ENCODE results near the gene TNS3.
"Not testable (repeated sequence)": the region's sequence is repeated elsewhere in the genome, so short reads cannot be mapped to it uniquely, and the experiment has no call there.

The TNS3 gene

DNA sequence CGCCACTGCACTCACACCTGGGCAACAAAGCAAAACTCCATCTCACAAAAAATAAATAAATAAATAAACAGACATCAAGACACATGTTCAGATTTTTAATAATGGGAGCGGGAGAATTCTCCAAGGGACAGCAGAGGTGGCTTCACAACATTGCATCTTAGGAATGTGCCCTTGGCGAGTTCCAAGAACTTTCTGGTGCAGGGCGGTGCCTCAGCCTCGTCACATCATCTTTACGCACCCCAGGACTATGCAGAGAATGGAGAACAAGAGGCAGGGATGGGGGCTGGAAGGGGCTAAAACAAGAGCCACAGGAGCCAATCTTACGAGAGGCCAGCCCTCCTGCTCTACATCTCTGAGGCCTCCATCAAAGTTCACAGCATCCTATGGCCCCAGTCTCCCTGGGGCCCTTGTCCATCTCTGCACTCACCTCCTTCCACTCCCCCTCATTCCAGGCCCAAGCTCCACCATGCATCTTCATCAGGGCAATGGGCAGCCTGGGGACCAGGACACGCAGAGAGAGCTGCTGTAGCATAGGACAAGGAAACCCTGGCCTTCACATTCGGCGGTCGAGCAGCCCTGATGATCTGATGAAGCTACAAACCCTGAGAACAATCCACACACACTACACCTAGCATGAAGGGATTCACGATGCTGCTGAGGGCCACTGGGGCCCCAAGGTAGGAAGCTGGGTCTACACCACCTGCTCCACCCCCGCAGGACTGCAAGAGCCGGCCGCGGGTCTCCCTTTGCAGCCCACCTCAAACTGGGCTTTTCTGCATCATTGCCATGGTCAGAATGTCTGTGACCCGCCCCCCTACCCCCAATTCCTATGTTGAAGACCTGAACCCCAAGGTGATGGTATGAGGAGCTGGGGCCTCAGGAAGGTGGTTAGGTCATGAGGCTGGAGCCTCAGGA, 22.3 kb downstream of the TNS3 start:
- no peak for DNase-seq

DNA sequence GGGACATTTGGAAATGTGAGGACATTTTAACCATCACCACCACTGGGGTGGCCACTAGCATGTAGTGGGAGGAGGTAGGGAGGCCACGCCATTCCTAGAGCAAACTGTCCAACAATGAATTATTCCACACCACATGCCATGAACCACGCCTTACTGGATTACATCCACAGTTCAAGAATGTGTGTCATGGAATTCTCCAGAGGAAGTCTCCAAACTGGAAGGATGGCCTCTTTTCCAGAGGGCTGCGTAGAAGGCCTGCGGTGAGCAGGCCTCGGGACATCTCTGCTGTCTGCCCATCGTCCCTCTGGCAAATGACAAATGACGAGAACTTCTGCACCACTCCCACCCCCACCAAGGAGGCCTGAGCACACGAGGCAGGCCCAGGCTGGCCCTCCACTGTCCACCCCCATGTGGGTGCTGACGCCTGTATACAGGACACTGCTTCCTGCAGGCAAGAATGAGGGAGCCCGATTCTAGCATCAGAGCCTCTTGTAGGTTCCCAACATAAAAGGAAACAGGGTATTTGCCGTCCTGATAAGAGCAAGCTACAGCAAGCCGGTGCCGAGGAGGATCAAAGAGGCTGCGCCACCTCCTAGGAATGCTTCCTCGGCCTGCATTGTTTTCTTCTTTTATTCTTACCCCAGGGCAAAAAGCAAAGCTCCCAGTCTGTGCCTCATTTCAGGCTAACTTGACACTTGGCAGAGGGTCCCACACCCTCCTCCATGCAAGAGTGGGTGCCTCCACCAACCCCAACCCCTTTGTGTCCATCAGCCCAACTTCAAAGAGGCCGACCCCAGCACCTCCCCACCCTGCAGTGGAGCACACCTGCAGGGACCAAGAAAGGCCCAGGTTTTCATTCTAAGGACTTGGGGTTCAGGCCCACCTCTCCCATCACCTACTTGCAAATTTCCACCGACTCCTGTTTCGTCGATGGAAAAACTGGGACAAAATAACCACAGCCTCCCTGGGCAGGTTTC, 23.9 kb downstream of the TNS3 start:
- no peak for DNase-seq

DNA sequence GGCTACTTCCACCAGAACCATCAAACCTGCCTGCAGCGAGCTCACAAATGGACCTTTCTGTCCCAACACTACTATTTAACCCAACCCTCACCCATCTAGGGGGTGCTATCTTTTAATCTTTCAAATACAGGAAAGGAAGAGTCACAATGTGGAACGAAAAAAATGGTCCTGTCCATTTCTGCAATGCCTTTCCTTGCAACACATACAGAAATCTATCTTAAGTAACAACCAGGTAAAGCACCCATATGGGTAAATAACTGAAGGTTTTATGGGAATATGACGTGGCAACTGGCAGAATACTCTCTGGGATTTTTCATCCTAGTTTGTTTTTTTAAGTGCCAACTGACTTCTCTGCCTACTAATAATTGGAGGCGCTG, 24.6 kb downstream of the TNS3 start:
- DNase-seq, result no peak

DNA sequence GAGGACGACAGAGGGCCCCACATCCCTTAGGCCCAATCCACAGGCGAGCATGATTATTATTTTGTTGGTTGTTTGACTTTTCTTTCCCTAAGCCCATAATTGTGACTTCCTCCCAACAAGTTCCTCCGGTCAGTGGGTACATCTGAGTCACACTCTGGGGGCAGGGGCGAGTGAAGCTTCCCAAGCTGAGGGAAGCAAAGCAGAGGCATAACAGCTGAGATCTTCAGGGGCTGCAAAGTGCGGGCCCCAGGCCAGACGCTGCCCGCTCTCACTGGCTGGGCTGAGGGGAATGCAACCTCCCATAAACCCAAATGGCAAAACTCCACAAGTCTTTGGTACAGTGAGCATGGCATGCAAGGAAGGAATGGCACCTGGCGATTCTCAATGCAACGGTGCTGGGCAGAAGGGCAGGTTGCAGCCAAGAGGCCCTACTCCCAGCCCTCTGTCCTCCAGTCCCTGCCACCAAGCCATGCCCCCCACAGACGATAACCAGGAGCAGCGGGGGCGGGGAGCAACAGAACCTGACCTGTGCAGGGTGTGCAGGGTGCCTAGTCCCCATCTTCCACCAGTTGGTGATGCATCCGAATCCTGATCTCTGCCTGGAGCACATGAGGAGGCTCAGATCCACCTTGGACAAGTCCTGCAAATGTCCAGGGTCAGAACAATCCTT, 25.3 kb downstream of the TNS3 start:
- DNase-seq, result no peak

DNA sequence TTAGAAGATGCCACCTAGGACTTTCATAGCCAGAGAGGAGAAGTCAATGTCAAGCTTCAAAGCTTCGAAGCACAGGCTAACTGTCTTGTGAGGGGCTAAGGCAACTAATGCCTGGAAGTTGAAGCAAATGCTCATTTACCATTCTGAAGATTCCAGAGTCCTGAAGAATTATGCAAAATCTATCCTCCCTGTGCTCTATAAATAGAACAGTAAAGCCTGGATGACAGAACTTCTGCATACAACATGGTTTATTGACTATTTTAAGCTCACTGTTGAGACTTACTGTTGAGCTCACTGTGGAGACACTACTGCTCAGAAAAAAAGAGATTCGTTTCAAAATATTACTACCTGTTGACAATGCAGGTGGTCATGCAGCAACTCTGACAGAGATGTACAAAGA, 28.6 kb downstream of the TNS3 start:
- no peak for DNase-seq

DNA sequence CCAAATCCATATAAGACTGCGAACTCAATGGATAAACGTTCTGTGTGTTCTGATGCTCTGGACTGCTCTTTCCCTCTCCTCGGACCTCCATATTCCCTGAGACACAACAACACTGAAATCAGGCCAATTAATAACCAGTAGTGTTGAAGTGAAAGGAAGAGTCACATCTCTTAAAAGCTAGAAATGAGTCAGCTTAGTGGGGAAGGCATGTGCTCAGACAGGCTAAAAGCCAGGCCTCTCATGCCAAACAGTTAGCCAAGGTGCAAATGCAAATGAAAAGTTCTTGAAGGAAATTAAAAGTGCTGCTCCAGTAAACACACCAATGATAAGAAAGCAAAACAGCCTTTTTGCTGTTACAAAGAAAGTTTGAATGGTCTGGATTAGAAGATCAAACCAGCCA, 29.3 kb downstream of the TNS3 start:
- DNase-seq, result no peak

DNA sequence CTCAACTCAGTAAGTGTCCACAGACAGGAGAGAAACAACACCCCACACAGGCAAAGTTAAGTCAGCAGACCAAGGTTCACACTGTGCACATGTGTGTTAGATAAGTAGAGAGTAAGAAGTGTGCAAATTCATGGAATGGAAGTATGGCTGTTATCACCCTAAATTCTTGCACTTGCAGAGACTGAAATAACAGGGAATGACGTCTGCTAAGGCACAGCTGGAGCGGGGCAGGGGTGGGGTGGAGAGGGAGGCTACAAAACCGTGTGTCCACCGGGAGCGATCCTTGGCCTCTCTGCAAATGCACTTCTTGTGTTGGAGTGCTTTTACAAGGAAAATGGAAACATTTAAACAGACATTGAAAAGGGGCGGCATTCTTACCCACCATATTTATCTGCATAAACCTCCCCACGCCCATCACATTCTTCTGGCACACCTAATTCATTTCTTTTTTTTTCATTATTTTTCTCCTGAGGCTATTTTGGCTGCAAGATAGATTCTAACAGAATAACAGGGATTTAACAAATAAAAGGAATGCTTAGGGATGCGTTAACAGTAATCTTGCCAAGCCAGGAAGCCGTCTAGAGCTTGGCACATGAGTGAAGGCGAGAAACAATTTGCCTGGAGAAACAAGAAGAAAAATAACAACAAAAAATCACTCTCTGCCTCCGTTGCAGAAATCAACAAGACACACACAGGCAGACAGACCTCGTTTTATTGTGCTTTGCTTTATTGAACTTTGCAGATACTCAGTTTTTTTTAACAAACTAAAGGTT, 30.1 kb downstream of the TNS3 start:
- no peak for DNase-seq

DNA sequence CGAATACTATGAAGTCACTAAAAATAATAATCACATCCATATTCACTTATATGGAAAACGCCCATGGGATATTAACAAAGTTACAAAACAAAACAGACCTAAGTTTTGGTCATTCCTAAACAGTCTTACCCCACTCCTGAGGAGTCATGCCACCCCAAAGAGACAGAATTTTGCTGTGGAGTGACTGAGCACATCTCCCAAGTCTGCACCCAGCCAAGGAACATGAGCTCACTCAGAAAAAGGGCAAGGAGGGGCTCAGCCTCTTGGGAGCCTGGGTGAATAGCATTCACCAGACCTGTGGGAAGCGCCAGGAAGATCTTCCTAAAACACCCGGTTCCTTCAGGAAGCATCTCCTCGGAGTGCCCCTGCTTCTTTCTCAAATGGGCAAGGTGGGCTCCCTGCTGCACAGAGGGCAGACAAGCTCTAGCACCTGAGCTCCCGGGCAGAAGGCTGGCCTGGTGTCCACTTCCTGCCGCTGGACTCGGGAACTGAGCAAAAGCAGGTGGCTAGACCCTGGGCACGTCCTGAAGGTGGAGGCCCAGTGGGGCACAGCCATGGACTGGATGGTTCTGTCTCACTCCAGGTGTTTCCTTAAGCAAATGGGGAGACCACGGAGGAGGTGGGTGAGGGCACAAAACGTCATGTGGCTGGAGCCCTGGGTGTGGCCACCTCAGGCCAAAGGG, 31.0 kb downstream of the TNS3 start:
- no peak for DNase-seq

DNA sequence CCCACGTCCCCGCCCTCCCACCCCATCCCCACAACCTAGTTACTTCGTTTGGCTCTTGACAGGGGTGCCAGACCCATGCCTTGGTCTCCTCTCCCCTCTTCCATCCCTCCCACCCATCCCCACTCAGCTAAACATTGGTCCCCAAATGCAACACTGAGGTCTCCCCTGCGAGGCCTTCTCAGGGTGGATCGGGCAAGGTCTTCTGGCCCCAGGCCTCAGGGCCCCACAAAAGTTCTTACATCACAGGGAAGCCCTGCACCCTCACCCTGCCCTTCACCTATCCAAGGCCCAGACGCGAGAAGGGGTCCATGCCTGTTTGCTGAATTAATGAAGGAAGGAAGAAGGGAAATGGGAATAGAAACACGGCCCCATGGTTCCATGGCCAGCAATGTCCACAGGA, 32.0 kb downstream of the TNS3 start:
- DNase-seq, result no peak

DNA sequence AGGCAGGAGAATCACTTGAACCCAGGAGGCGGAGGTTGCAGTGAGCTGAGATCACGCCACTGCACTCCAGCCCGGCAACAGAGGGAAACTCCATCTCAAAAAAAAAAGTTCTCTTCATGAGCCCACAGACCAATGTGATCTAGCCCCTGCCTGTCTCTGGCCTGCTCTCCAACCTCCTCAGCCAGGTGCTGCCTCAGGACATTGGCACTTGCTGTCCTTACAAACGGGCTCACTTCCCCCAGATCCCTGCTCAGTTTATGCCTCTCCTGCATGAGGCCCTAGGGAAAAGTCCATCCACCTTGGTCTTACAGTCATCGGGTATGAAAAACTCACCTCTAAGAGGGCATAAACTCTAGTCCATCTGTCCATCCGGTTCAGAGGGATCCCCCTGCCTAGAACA, 32.5 kb downstream of the TNS3 start:
- DNase-seq, result no peak

DNA sequence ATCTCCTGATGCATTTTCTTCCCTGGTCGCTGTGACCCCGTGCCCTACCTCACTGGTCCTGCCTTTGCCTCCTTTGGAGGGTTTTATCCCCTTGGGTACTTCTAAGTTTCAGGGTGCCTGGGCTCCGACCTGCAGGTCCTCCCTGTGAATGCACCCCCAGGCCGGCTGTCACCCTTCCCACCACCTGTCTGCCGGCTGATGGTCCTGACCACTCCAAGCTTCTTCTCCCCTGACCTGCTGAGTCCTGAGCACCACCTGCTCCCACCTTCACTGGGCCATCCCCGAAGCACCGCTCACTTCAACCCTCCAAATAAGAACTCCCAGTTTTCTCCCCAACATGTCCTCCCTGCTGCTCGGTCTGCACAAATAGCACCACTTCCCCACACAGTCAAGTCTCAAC, 33.4 kb downstream of the TNS3 start:
- no peak for DNase-seq

DNA sequence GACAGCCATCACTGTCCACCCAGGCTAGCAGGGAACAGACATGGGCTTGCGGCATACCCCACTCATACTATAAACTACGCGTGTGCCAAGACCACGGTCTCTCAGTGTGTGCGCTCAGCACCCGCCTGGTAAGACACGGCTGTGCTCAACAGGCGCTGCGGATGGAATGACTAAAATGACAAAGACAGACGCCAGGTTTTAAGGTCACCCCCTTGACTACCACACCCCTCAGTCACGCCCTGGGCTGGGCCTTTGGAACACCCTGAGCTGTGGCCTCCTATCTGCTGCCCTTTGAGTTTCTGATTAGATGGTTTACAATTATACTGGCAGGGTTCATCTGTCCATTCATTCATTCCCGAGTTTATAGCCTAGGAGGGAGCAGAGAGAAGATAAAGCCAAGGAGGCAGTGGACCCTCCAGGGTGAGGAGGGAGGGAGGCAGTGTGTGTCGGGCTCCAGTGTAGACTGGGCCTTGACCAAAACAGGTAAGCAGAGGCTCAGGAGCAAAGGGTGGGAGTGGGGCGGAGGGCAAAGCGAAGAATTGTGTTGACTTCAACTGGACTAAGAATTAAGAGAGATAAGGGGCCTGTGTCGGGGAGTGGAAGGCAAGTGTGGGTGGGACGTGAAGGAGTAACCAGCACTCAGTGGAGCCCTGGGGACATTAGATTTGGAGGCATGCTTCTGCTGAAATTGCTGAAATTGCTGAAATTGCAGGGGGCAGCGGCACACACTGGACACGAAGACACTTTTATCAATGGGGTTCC, 35.0 kb downstream of the TNS3 start:
- DNase-seq, result no peak

DNA sequence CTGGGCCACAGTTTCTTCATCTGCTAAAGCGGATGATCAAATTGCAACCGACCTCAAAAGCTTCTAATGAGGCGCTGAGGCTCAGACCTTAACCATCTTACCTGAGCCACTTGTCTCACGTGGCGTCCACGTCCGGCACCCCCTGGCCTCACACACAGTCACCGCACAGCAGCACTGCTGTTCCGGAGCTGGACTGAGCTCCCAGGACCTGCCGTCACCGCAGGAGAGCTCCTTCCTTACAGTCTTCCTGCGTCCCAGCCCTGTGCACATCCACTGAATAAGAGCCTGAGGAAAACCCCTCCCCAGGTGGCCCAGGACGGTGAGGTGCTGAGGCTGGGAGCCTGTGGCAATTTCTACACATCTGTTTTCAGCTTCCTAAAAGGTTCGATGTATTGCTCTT, 35.7 kb downstream of the TNS3 start:
- no peak for DNase-seq

DNA sequence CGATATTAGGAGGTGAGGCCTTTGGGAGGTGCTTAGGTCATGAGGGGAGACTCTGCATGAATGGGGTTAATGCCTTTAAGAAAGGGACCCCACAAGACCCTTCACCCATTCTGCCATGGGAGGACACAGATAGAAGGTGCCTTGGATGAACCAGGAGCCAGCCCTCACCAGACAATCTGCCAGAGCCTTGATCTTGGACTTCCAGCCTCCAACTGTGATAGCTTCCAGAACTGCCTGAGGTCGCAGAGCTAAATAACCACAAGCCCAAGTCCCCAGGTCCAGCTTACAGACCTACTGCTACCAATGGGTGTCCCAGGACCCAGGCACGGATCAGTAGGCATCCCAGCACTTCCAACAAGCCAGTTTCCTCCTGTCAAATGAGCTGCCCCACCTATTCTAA, 37.5 kb downstream of the TNS3 start:
- DNase-seq, result no peak

DNA sequence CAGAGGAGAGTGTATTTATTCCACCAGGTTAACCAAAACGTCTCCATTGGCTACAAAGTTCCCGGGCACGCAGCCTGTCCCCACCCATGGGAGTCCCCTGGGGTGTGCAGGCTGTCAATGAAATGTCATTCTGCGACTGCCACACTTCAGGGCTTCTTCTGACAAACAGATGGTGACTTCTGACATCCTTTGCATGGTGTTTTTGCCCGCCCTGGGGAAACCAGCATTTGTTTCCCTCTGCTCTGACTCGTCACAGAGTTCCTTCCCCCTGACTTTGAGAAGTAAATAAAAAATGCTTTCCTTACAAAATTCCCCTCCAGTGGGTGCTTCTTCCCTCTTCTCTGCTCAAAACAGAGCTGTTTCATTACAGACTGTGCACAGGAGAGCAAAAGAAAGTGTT, 38.2 kb downstream of the TNS3 start:
- no peak for DNase-seq

DNA sequence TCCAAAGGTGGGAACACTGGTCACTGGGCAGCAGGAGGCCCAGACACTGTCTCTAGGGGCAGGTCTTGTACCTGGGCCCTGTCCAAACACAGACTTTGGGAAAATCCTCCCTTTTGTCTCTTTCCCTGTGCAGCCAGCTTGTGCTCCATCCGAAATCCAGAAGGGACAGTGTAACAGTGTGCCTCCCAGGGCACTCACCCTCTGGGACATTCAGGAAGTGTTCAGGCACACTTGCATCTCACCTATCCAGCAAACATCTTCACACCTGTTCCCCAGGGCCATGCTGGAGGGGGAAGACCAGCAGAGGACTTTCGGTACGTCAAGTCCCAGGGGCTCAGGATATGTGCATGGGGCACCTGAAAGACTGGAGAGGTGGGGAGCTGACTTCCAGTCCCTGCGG, 38.9 kb downstream of the TNS3 start:
- DNase-seq, result no peak

DNA sequence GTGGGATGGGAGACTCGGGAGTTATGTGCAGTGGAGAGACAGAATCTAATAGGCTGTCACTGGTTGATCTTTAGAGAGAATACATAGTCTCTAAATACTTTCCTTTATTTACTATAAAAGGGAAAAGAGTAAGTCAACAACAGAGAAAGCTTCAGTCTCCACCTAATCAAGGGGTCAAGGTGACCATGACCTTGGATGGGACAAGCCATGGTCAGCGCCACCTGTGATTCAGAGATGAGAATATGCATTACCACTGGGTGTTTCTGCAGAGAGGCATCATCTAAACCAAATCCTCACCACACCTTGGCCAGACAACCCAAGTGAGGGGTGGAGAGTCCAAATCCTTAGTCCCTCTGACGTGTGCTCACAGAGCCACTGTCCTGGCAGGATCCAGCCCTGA, 39.9 kb downstream of the TNS3 start:
- DNase-seq, result no peak

DNA sequence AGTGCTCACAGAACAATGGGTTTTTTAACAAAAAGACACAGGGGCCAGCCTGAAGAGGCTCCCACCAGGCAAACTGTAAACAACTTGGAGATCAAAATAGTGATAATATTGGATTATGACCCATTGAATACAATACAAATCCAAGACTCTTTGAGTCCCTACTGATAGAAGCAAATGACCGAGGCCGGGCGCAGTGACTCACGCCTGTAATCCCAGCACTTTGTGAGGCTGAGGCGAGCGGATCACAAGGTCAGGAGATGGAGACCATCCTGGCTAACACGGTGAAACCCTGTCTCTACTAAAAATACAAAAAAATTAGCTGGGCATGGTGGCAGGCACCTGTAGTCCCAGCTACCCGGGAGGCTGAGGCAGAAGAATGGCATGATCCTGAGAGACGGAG, 40.4 kb downstream of the TNS3 start:
- DNase-seq, result not testable (repeated sequence)

DNA sequence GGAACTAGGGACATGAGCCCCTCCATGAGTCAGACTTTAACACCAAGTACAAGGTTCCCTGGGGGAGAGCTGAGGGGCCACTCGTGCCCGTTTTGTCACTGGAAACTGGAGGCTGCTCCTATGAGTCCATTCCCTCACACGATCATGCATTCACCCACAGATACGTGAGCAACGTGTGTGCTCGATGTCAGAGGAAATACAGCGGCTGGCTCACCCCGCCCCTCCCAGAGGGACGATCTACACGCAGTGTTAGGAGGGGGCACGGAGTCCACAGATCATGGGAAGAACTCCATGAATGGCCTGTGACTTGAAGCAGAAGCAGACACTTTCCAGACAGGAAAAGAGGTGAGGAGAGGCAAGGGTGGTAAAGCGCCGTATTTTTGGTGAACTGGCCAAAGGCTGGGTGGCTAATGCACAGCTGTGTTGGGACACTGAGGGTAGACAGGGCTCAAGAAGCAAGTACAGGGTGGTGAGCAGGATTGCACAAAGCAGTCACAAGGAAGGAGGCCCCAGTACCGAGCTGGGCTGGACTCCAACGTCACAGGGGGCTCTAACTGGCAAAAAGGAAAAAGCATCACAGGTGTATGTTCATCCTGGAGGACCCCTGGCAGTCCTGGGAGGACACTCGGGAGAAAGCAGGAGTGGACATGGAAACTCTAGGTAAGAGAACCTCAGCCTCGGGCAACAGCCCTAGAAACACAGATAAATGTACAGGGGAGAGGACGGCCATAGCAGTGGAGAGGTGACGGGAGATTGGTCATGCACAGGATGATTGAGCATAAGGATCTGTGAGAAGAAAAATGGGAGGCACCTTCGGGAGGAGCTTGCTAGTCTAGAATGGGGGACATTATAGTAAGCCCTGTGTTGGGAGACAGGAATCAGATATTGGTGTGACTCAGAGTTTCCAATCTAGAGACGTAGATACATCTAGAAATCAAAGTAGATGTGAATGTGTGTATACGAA, 41.2 kb downstream of the TNS3 start:
- DNase-seq, result no peak

DNA sequence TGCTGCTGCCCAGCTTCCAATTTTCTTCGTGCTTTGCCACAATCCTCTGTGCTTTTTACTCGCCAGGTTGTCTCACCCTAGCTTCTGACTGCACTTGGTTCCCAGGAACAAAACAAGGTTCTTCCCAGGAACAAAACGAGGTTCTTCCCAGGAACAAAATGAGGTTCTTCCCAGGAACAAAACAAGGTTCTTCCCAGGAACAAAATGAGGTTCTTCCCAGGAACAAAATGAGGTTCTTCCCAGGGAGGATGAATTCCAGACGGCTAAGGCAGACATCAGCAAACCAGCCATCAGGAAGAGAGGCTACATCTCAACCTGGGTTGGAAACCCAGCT, 41.9 kb downstream of the TNS3 start:
- no peak for DNase-seq
